ENCODE data around the gene SLC10A1.
"Not testable (repeated sequence)": the region's sequence is repeated elsewhere in the genome, so short reads cannot be mapped to it uniquely, and the experiment has no call there.

GRCh38 chr14:69736405-69736804, 60.6 kb downstream of the SLC10A1 start:
- TF ChIP-seq, protein P1, sequence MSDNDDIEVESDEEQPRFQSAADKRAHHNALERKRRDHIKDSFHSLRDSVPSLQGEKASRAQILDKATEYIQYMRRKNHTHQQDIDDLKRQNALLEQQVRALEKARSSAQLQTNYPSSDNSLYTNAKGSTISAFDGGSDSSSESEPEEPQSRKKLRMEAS (IDR thresholded peaks at IDR 0.05) = not testable (repeated sequence)
- TF ChIP-seq EZH2phosphoT487 (IDR thresholded peaks at IDR 0.05; ENCODE audit: borderline replicate concordance); ATF3 (IDR thresholded peaks at IDR 0.05); CTCF (IDR thresholded peaks at IDR 0.05 in 2 of 3, conservative IDR thresholded peaks at IDR 0.05 in 1 of 3; ENCODE audit: borderline replicate concordance in 1 of 3, insufficient read depth in 1 of 3, low read depth in 2 of 3, low read length in 2 of 3); SIN3A (IDR thresholded peaks at IDR 0.05; ENCODE audit: low read depth): not testable (repeated sequence)

Measured in HCT116 (cell line).